HL-60 (cell line): ENCODE measurements around the gene HOXD1.

ENCODE experiments used
- CTCF ChIP-seq: IDR thresholded peaks from one replicate; pipeline ENCODE4 v1.5.1; 2011; ENCODE audit warnings: low read length, control low read depth, inconsistent platforms; ENCODE audit not compliant: insufficient read depth
- GABPA ChIP-seq: IDR thresholded peaks from 2 replicates; pipeline ENCODE4 v1.6.1; 2012; ENCODE audit warnings: low read depth
- POLR2AphosphoS5 ChIP-seq: IDR thresholded peaks from 2 replicates; pipeline ENCODE4 v1.6.1; 2012; ENCODE audit warnings: low read depth
- REST ChIP-seq: IDR thresholded peaks from 2 replicates; pipeline ENCODE4 v1.6.1; 2012; ENCODE audit warnings: low read depth; ENCODE audit not compliant: insufficient replicate concordance
- SPI1 ChIP-seq: IDR thresholded peaks from 2 replicates; pipeline ENCODE4 v1.6.1; 2012; ENCODE audit warnings: low read depth, mild to moderate bottlenecking, borderline replicate concordance

GRCh38 chr2:176206682-176207081 lies 18.2 kb downstream of the HOXD1 start:
- TF ChIP-seq CTCF (no peak), REST (no peak), POLR2AphosphoS5 (no peak), SPI1 (no peak), GABPA (no peak)
